Spleen (tissue), 7 donors: ENCODE measurements around the gene GABRA6.

Experiments used
- POLR2A ChIP-seq, 3 donors: fragments of 450-650 bp; IDR thresholded peaks; one replicate each; pipeline ENCODE4 v1.5.1; 2017; ENCODE audit warnings: antibody characterized with exemption in 3 of 3, mild to moderate bottlenecking in 1 of 3
- TF ChIP-seq, protein P1 (sequence below), 11 experiments: fragments of 200-600 bp in 7 of 11; fragments of 450-650 bp in 4 of 11; sonication (generic) in 4 of 11; IDR thresholded peaks in 8 of 11; conservative IDR thresholded peaks in 3 of 11; 1 replicate in 7 of 11; 2 replicates in 4 of 11; pipeline versions ENCODE4 v1.4.0 to v1.8.0; 2016 to 2021; ENCODE audit warnings: antibody characterized with exemption in 11 of 11, inconsistent platforms in 4 of 11, mild to moderate bottlenecking in 1 of 11
- donor health status: DM: no; HTN: no; CAD: no; lungs with moderate emphysema.
- donor health status: DM: no; HTN: no; CAD: no.
- donor health status: DM: no; HTN: no; CAD: no.

GRCh38 chr5:161641444-161641843 is 44.1 kb upstream of the GABRA6 start:
- TF ChIP-seq, protein P1, sequence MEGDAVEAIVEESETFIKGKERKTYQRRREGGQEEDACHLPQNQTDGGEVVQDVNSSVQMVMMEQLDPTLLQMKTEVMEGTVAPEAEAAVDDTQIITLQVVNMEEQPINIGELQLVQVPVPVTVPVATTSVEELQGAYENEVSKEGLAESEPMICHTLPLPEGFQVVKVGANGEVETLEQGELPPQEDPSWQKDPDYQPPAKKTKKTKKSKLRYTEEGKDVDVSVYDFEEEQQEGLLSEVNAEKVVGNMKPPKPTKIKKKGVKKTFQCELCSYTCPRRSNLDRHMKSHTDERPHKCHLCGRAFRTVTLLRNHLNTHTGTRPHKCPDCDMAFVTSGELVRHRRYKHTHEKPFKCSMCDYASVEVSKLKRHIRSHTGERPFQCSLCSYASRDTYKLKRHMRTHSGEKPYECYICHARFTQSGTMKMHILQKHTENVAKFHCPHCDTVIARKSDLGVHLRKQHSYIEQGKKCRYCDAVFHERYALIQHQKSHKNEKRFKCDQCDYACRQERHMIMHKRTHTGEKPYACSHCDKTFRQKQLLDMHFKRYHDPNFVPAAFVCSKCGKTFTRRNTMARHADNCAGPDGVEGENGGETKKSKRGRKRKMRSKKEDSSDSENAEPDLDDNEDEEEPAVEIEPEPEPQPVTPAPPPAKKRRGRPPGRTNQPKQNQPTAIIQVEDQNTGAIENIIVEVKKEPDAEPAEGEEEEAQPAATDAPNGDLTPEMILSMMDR (IDR thresholded peaks at IDR 0.05 in 8 of 11, conservative IDR thresholded peaks at IDR 0.05 in 3 of 11), result no peak
- no peak for TF ChIP-seq POLR2A (IDR thresholded peaks at IDR 0.05)
